T-helper 2 cell treated with Interferon-gamma antibody and Interleukin-4, amounts not matched to agents 100 ng/mL and 5 ng/mL, for 36 hours (primary cell): ENCODE measurements around the gene FAM221A. TPM values are rescaled to one million over a fixed set of nuclear protein-coding genes. Genes with fewer than 3 reads are reported as not detected.
"Not testable (repeated sequence)": the region's sequence is repeated elsewhere in the genome, so short reads cannot be mapped to it uniquely, and the experiment has no call there.

Experiments
- intact Hi-C: fragments of 100-400 bp; cut with micrococcal nuclease; formaldehyde crosslinking; loops from one replicate; pipeline ENCODE4 v1.15.1; 2023
- total RNA-seq: library from RNA; stranded (reverse); gene quantifications from 2 replicates; pipeline ENCODE4 v1.2.3, GENCODE V29; 2022

The FAM221A gene
- total RNA-seq, result 2.5 and 3.6 TPM in 2 replicates

GRCh38 chr7:23679898-23680413 lies at the start of gene FAM221A:
TSS of gene FAM221A (plus strand) at chr7:23680199. CDS start at chr7:23680219, 20 bp downstream.
- intact Hi-C loops, result loop anchor here (1.0 to 2.0 kb wide), 2 partner anchors 83 to 149 kb away; partner anchors contain the start of genes CCDC126 and TRA2A

GRCh38 chr7:23633417-23633816 lies 46.6 kb upstream of the FAM221A start:
- intact Hi-C loops, result no loop called here

GRCh38 chr7:23645822-23646221 lies 34.2 kb upstream of the FAM221A start:
- intact Hi-C loops, result no loop called here

- intact Hi-C loops, result no loop called here
These were observed 26.1 kb upstream of the FAM221A start for GRCh38 chr7:23653942-23654341.

- intact Hi-C loops, result no loop called here
These were observed 25.5 kb upstream of the FAM221A start for GRCh38 chr7:23654508-23654907.

GRCh38 chr7:23655433-23655832 lies 24.6 kb upstream of the FAM221A start:
- intact Hi-C loops, result no loop called here

GRCh38 chr7:23658831-23659427 lies 21.1 kb upstream of the FAM221A start:
- intact Hi-C loops, result no loop called here

- intact Hi-C loops, result no loop called here
These were observed 18.6 kb upstream of the FAM221A start for GRCh38 chr7:23661385-23661784.

- intact Hi-C loops, result no loop called here
These were observed 17.6 kb upstream of the FAM221A start for GRCh38 chr7:23662124-23662983.

GRCh38 chr7:23662984-23663313 lies 17.1 kb upstream of the FAM221A start:
- intact Hi-C loops, result no loop called here

- intact Hi-C loops, result no loop called here
These were observed 15.9 kb upstream of the FAM221A start for GRCh38 chr7:23664122-23664521.

- intact Hi-C loops, result no loop called here
These were observed 8.0 kb upstream of the FAM221A start for GRCh38 chr7:23672033-23672432.

- intact Hi-C loops, result loop anchor here (1.0 to 2.0 kb wide), 2 partner anchors 83 to 150 kb away; partner anchors contain the start of genes CCDC126 and TRA2A
These were observed 711 bp downstream of the FAM221A start for GRCh38 chr7:23680414-23681405.

- intact Hi-C loops, result not testable (repeated sequence)
These were observed 4.0 kb downstream of the FAM221A start for GRCh38 chr7:23684041-23684440.

GRCh38 chr7:23685731-23686130 lies 5.7 kb downstream of the FAM221A start:
- intact Hi-C loops, result no loop called here

- intact Hi-C loops, result no loop called here
These were observed 7.0 kb downstream of the FAM221A start for GRCh38 chr7:23687011-23687410.

GRCh38 chr7:23689165-23689564 lies 9.2 kb downstream of the FAM221A start:
- intact Hi-C loops, result no loop called here

- intact Hi-C loops, result no loop called here
These were observed 11.3 kb downstream of the FAM221A start for GRCh38 chr7:23691320-23691719.

GRCh38 chr7:23693224-23693623 lies 13.2 kb downstream of the FAM221A start:
- intact Hi-C loops, result no loop called here

GRCh38 chr7:23696916-23697441 lies 17.0 kb downstream of the FAM221A start:
- intact Hi-C loops, result loop anchor here (5.0 kb wide), 1 partner anchor 125 kb away; no protein-coding TSS in a partner anchor

GRCh38 chr7:23698822-23699221 lies 18.8 kb downstream of the FAM221A start:
- intact Hi-C loops, result loop anchor here (5.0 kb wide), 1 partner anchor 127 kb away; no protein-coding TSS in a partner anchor
